Neural cell (in vitro differentiated cells): ENCODE results near the gene BZW2. TPM values are rescaled to one million over a fixed set of nuclear protein-coding genes. Genes with fewer than 3 reads are reported as not detected.

Source experiments
- H2AFZ ChIP-seq: fragments of 200-600, 300-800 bp; sonication (generic), shearing (Covaris generic); 2 replicates; pipeline ENCODE4 v1.6.0; 2014; ENCODE audit warnings: low read depth, mild to moderate bottlenecking, antibody characterized with exemption, low read length, moderate library complexity
- H3F3A ChIP-seq: fragments of 200-600 bp; shearing (Covaris generic); 2 replicates; pipeline ENCODE4 v1.6.1; 2016; ENCODE audit warnings: mild to moderate bottlenecking, moderate library complexity, mixed read lengths, antibody characterized with exemption, low read length; ENCODE audit not compliant: insufficient read depth, poor library complexity, severe bottlenecking
- H3K27ac ChIP-seq: fragments of 200-600, 300-800 bp; sonication (generic), shearing (Covaris generic); 2 replicates; pipeline ENCODE4 v1.5.1; 2014; ENCODE audit warnings: mild to moderate bottlenecking, low read length, moderate library complexity
- H3K27me3 ChIP-seq: fragments of 300-800, 200-600 bp; sonication (generic), shearing (Covaris generic); 2 replicates; pipeline ENCODE4 v1.6.0; 2014; ENCODE audit warnings: mild to moderate bottlenecking, low read depth, low read length, moderate library complexity; ENCODE audit not compliant: insufficient read depth
- H3K36me3 ChIP-seq: fragments of 300-800, 200-600 bp; sonication (generic), shearing (Covaris generic); 2 replicates; pipeline ENCODE4 v1.5.1; 2014; ENCODE audit warnings: mild to moderate bottlenecking, antibody characterized with exemption, low read length, moderate library complexity; ENCODE audit not compliant: insufficient read depth
- H3K4me2 ChIP-seq: fragments of 300-800, 200-600 bp; sonication (generic), shearing (Covaris generic); 2 replicates; pipeline ENCODE4 v1.6.0; 2014; ENCODE audit warnings: mild to moderate bottlenecking, low read length
- H3K4me3 ChIP-seq: fragments of 300-800, 200-600 bp; sonication (generic), shearing (Covaris generic); 2 replicates; pipeline ENCODE4 v1.5.1; 2014; ENCODE audit warnings: mild to moderate bottlenecking, low read length, moderate library complexity
- H3K79me2 ChIP-seq: fragments of 200-600 bp; shearing (Covaris generic); replicated peaks from 2 replicates; pipeline ENCODE4 v1.6.0; 2014; ENCODE audit warnings: mild to moderate bottlenecking, low read length, moderate library complexity; ENCODE audit not compliant: insufficient read depth
- H3K9ac ChIP-seq: fragments of 300-800, 200-600 bp; sonication (generic), shearing (Covaris generic); 2 replicates; pipeline ENCODE4 v1.6.1; 2016; ENCODE audit warnings: mild to moderate bottlenecking, low read length, mixed read lengths
- H3K9me2 ChIP-seq: fragments of 200-600 bp; shearing (Covaris generic); 2 replicates; pipeline ENCODE4 v1.6.1; 2016; ENCODE audit warnings: mild to moderate bottlenecking, low read length, mixed read lengths; ENCODE audit not compliant: insufficient read depth
- H3K9me3 ChIP-seq: fragments of 200-600, 300-800 bp; sonication (generic), shearing (Covaris generic); 2 replicates; pipeline ENCODE4 v1.6.1; 2016; ENCODE audit warnings: mild to moderate bottlenecking, mixed run types, low read length, moderate library complexity, mixed read lengths
- H4K20me1 ChIP-seq: fragments of 200-600 bp; shearing (Covaris generic); 2 replicates; pipeline ENCODE4 v1.6.1; 2016; ENCODE audit warnings: mild to moderate bottlenecking, mixed run types; ENCODE audit not compliant: insufficient read depth
- CTCF ChIP-seq: fragments of 450-650 bp; IDR thresholded peaks from 2 replicates; pipeline ENCODE4 v1.5.1; 2014; ENCODE audit warnings: antibody characterized with exemption, mild to moderate bottlenecking, moderate library complexity; ENCODE audit not compliant: poor library complexity, severe bottlenecking
- EP300 ChIP-seq: fragments of 450-650 bp; conservative IDR thresholded peaks from 2 replicates; pipeline ENCODE4 v1.6.1; 2014; ENCODE audit warnings: antibody characterized with exemption, mild to moderate bottlenecking, moderate library complexity; ENCODE audit not compliant: poor library complexity, severe bottlenecking
- POLR2AphosphoS5 ChIP-seq: IDR thresholded peaks from 2 replicates; pipeline ENCODE4 v1.6.1; 2012
- RAD21 ChIP-seq: fragments of 450-650 bp; conservative IDR thresholded peaks from 2 replicates; pipeline ENCODE4 v1.6.1; 2014; ENCODE audit warnings: antibody characterized with exemption, mild to moderate bottlenecking, moderate library complexity
- SMC3 ChIP-seq: fragments of 450-650 bp; conservative IDR thresholded peaks from 2 replicates; pipeline ENCODE4 v1.6.1; 2014; ENCODE audit warnings: antibody characterized with exemption, mild to moderate bottlenecking, moderate library complexity; ENCODE audit not compliant: poor library complexity
- TAF1 ChIP-seq: IDR thresholded peaks from 2 replicates; pipeline ENCODE4 v1.6.1; 2012; ENCODE audit warnings: low read depth
- polyA plus RNA-seq: library from polyadenylated mRNA; depleted of rRNA; stranded (reverse); fragments of >200 nt; gene quantifications from 2 replicates; pipeline ENCODE4 v1.2.3, GENCODE V29; 2014
- TF ChIP-seq, protein P1 (sequence below): IDR thresholded peaks from 2 replicates; pipeline ENCODE4 v1.6.1; 2012; ENCODE audit warnings: borderline replicate concordance

Gene BZW2
- polyA plus RNA-seq, 1 donor from 2014 or later, result 203 TPM

- TF ChIP-seq, protein P1, sequence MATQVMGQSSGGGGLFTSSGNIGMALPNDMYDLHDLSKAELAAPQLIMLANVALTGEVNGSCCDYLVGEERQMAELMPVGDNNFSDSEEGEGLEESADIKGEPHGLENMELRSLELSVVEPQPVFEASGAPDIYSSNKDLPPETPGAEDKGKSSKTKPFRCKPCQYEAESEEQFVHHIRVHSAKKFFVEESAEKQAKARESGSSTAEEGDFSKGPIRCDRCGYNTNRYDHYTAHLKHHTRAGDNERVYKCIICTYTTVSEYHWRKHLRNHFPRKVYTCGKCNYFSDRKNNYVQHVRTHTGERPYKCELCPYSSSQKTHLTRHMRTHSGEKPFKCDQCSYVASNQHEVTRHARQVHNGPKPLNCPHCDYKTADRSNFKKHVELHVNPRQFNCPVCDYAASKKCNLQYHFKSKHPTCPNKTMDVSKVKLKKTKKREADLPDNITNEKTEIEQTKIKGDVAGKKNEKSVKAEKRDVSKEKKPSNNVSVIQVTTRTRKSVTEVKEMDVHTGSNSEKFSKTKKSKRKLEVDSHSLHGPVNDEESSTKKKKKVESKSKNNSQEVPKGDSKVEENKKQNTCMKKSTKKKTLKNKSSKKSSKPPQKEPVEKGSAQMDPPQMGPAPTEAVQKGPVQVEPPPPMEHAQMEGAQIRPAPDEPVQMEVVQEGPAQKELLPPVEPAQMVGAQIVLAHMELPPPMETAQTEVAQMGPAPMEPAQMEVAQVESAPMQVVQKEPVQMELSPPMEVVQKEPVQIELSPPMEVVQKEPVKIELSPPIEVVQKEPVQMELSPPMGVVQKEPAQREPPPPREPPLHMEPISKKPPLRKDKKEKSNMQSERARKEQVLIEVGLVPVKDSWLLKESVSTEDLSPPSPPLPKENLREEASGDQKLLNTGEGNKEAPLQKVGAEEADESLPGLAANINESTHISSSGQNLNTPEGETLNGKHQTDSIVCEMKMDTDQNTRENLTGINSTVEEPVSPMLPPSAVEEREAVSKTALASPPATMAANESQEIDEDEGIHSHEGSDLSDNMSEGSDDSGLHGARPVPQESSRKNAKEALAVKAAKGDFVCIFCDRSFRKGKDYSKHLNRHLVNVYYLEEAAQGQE, result no peak
- no peak for TF ChIP-seq EP300
- no peak for TF ChIP-seq TAF1
Measured at GRCh38 chr7:16637379-16637778, 8.6 kb upstream of the BZW2 start (continued).

DNA sequence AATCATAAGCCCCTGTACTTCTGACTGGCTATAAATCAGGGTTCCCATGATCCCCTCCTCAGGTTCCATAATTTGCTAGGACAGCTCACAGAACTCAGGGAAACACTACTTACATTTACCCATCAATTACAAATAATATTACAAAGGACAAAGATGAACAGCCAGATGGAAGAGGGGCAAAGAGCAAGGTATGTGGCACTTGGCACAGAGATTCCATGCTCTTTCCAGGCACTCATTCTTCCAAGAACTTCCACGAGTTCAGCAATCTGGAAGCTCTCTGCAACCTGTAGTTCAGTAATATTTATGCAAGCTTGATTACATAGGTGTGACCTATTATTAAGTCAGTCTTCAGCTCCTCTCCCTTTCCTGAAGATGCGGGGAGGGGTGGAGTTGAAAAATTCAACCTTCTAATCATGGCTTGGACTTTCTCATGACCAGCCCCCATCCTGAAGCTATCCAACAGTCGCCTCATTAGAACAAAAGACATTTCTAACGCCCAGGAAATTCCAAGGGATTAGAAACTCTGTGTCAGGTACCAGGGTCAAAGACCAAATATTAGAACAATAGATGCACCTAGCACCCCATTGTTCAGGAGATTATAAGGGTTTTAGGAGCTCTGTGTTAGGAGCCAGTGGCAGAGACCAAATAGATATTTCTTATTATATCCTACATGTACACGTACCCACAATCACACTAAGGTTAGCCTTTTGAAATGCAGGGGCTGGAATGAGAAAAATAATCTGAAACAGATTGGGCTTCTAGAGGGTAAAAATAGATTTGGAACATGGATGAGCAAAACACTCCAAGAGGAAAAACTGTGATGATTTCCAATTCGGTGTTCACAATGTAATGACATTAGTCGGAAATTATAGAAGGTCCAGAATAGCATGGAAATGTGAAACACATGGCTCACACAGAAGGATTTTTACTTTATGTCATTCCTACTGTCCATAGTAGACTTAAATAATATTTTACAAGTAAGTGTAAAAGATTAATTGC lies 7.4 kb upstream of the BZW2 start:
- Histone ChIP-seq H3K9me2 (no peaks in the 10 kb centered on the region), H3K36me3 (no peaks in the 10 kb centered on the region), H3K9ac (no peak overlapping the region), H3K27ac (no peak overlapping the region), H3K4me2 (no peak overlapping the region), H3K9me3 (no peaks in the 10 kb centered on the region), H3K79me2 (peaks cover 45% of the 10 kb centered on the region), H3F3A (peaks cover 3% of the 10 kb centered on the region), H4K20me1 (no peaks in the 10 kb centered on the region), H3K4me3 (no peak overlapping the region), H2AFZ (no peak overlapping the region), H3K27me3 (no peaks in the 10 kb centered on the region)
- no peak for TF ChIP-seq POLR2AphosphoS5
- TF ChIP-seq RAD21, result no peak
- TF ChIP-seq, protein P1, result no peak
- no peak for TF ChIP-seq TAF1
- no peak for TF ChIP-seq SMC3
- TF ChIP-seq CTCF, result no peak
